ENCODE results near the gene WDFY3.

WDFY3 gene

GRCh38 chr4:84738622-84739021 is 227.9 kb downstream of the WDFY3 start:
- no peaks in the 10 kb centered on the region for H3K9me3 ChIP-seq (ENCODE audit: control insufficient read depth, low read length)
- no peak for DNase-seq
- H3K27ac ChIP-seq (ENCODE audit: insufficient read depth, low read length, poor library complexity, severe bottlenecking), result no peak overlapping the region
- no peak overlapping the region for H3K4me3 ChIP-seq (ENCODE audit: insufficient read depth, low read depth, low read length, poor library complexity, severe bottlenecking)
- no peaks in the 10 kb centered on the region for H3K36me3 ChIP-seq (ENCODE audit: control insufficient read depth, insufficient read depth, low read length)
- H3K27me3 ChIP-seq (replicated peaks; ENCODE audit: control insufficient read depth, insufficient read depth, low read length, poor library complexity, severe bottlenecking), result no peaks in the 10 kb centered on the region
- no peaks in the 10 kb centered on the region for H3K4me1 ChIP-seq (ENCODE audit: control insufficient read depth, insufficient read depth, low read length, poor library complexity, severe bottlenecking)

- H3K4me1 ChIP-seq (ENCODE audit: control insufficient read depth, insufficient read depth, low read length, poor library complexity, severe bottlenecking), result no peaks in the 10 kb centered on the region
- H3K27me3 ChIP-seq (replicated peaks; ENCODE audit: control insufficient read depth, insufficient read depth, low read length, poor library complexity, severe bottlenecking), result no peaks in the 10 kb centered on the region
- H3K4me3 ChIP-seq (ENCODE audit: insufficient read depth, low read depth, low read length, poor library complexity, severe bottlenecking), result no peak overlapping the region
- DNase-seq, result no peak
- H3K9me3 ChIP-seq (ENCODE audit: control insufficient read depth, low read length), result no peaks in the 10 kb centered on the region
- H3K27ac ChIP-seq (ENCODE audit: insufficient read depth, low read length, poor library complexity, severe bottlenecking), result no peak overlapping the region
- H3K36me3 ChIP-seq (ENCODE audit: control insufficient read depth, insufficient read depth, low read length), result no peaks in the 10 kb centered on the region
These were observed 228.8 kb downstream of the WDFY3 start for GRCh38 chr4:84737656-84738055.

GRCh38 chr4:84734037-84734436 is 232.5 kb downstream of the WDFY3 start:
- no peak for DNase-seq
- no peaks in the 10 kb centered on the region for H3K36me3 ChIP-seq (ENCODE audit: control insufficient read depth, insufficient read depth, low read length)
- no peak overlapping the region for H3K27ac ChIP-seq (ENCODE audit: insufficient read depth, low read length, poor library complexity, severe bottlenecking)
- H3K4me3 ChIP-seq (ENCODE audit: insufficient read depth, low read depth, low read length, poor library complexity, severe bottlenecking), result no peak overlapping the region
- H3K27me3 ChIP-seq (replicated peaks; ENCODE audit: control insufficient read depth, insufficient read depth, low read length, poor library complexity, severe bottlenecking), result no peaks in the 10 kb centered on the region
- no peaks in the 10 kb centered on the region for H3K4me1 ChIP-seq (ENCODE audit: control insufficient read depth, insufficient read depth, low read length, poor library complexity, severe bottlenecking)
- no peaks in the 10 kb centered on the region for H3K9me3 ChIP-seq (ENCODE audit: control insufficient read depth, low read length)

- H3K4me1 ChIP-seq (ENCODE audit: control insufficient read depth, insufficient read depth, low read length, poor library complexity, severe bottlenecking), result no peaks in the 10 kb centered on the region
- H3K36me3 ChIP-seq (ENCODE audit: control insufficient read depth, insufficient read depth, low read length), result no peaks in the 10 kb centered on the region
- no peaks in the 10 kb centered on the region for H3K9me3 ChIP-seq (ENCODE audit: control insufficient read depth, low read length)
- no peaks in the 10 kb centered on the region for H3K27me3 ChIP-seq (replicated peaks; ENCODE audit: control insufficient read depth, insufficient read depth, low read length, poor library complexity, severe bottlenecking)
- H3K4me3 ChIP-seq (ENCODE audit: insufficient read depth, low read depth, low read length, poor library complexity, severe bottlenecking), result no peak overlapping the region
- no peak overlapping the region for H3K27ac ChIP-seq (ENCODE audit: insufficient read depth, low read length, poor library complexity, severe bottlenecking)
- DNase-seq, result no peak
These were observed 233.0 kb downstream of the WDFY3 start for GRCh38 chr4:84733343-84734033.

GRCh38 chr4:84730375-84730774 is 236.1 kb downstream of the WDFY3 start:
- H3K4me3 ChIP-seq (ENCODE audit: insufficient read depth, low read depth, low read length, poor library complexity, severe bottlenecking), result no peak overlapping the region
- H3K27ac ChIP-seq (ENCODE audit: insufficient read depth, low read length, poor library complexity, severe bottlenecking), result no peak overlapping the region
- H3K4me1 ChIP-seq (ENCODE audit: control insufficient read depth, insufficient read depth, low read length, poor library complexity, severe bottlenecking), result peaks cover 5% of the 10 kb centered on the region
- no peaks in the 10 kb centered on the region for H3K9me3 ChIP-seq (ENCODE audit: control insufficient read depth, low read length)
- no peaks in the 10 kb centered on the region for H3K27me3 ChIP-seq (replicated peaks; ENCODE audit: control insufficient read depth, insufficient read depth, low read length, poor library complexity, severe bottlenecking)
- DNase-seq, result no peak
- H3K36me3 ChIP-seq (ENCODE audit: control insufficient read depth, insufficient read depth, low read length), result no peaks in the 10 kb centered on the region

- DNase-seq, result no peak
- no peak overlapping the region for H3K27ac ChIP-seq (ENCODE audit: insufficient read depth, low read length, poor library complexity, severe bottlenecking)
- no peaks in the 10 kb centered on the region for H3K36me3 ChIP-seq (ENCODE audit: control insufficient read depth, insufficient read depth, low read length)
- no peaks in the 10 kb centered on the region for H3K27me3 ChIP-seq (replicated peaks; ENCODE audit: control insufficient read depth, insufficient read depth, low read length, poor library complexity, severe bottlenecking)
- H3K9me3 ChIP-seq (ENCODE audit: control insufficient read depth, low read length), result no peaks in the 10 kb centered on the region
- peaks cover 5% of the 10 kb centered on the region for H3K4me1 ChIP-seq (ENCODE audit: control insufficient read depth, insufficient read depth, low read length, poor library complexity, severe bottlenecking)
- H3K4me3 ChIP-seq (ENCODE audit: insufficient read depth, low read depth, low read length, poor library complexity, severe bottlenecking), result no peak overlapping the region
These were observed 239.0 kb downstream of the WDFY3 start for GRCh38 chr4:84727491-84727890.

GRCh38 chr4:84726356-84726755 is 240.1 kb downstream of the WDFY3 start:
- H3K27me3 ChIP-seq (replicated peaks; ENCODE audit: control insufficient read depth, insufficient read depth, low read length, poor library complexity, severe bottlenecking), result no peaks in the 10 kb centered on the region
- H3K4me3 ChIP-seq (ENCODE audit: insufficient read depth, low read depth, low read length, poor library complexity, severe bottlenecking), result no peak overlapping the region
- no peak for DNase-seq
- peaks cover 5% of the 10 kb centered on the region for H3K4me1 ChIP-seq (ENCODE audit: control insufficient read depth, insufficient read depth, low read length, poor library complexity, severe bottlenecking)
- H3K9me3 ChIP-seq (ENCODE audit: control insufficient read depth, low read length), result no peaks in the 10 kb centered on the region
- H3K36me3 ChIP-seq (ENCODE audit: control insufficient read depth, insufficient read depth, low read length), result no peaks in the 10 kb centered on the region
- H3K27ac ChIP-seq (ENCODE audit: insufficient read depth, low read length, poor library complexity, severe bottlenecking), result no peak overlapping the region

GRCh38 chr4:84722720-84723119 is 243.8 kb downstream of the WDFY3 start:
- DNase-seq, result no peak
- H3K36me3 ChIP-seq (ENCODE audit: control insufficient read depth, insufficient read depth, low read length), result no peaks in the 10 kb centered on the region
- no peak overlapping the region for H3K27ac ChIP-seq (ENCODE audit: insufficient read depth, low read length, poor library complexity, severe bottlenecking)
- no peaks in the 10 kb centered on the region for H3K27me3 ChIP-seq (replicated peaks; ENCODE audit: control insufficient read depth, insufficient read depth, low read length, poor library complexity, severe bottlenecking)
- H3K4me1 ChIP-seq (ENCODE audit: control insufficient read depth, insufficient read depth, low read length, poor library complexity, severe bottlenecking), result peaks cover 5% of the 10 kb centered on the region
- no peak overlapping the region for H3K4me3 ChIP-seq (ENCODE audit: insufficient read depth, low read depth, low read length, poor library complexity, severe bottlenecking)
- H3K9me3 ChIP-seq (ENCODE audit: control insufficient read depth, low read length), result no peaks in the 10 kb centered on the region

- no peaks in the 10 kb centered on the region for H3K4me1 ChIP-seq (ENCODE audit: control insufficient read depth, insufficient read depth, low read length, poor library complexity, severe bottlenecking)
- H3K9me3 ChIP-seq (ENCODE audit: control insufficient read depth, low read length), result no peaks in the 10 kb centered on the region
- no peak for DNase-seq
- H3K27me3 ChIP-seq (replicated peaks; ENCODE audit: control insufficient read depth, insufficient read depth, low read length, poor library complexity, severe bottlenecking), result no peaks in the 10 kb centered on the region
- no peaks in the 10 kb centered on the region for H3K36me3 ChIP-seq (ENCODE audit: control insufficient read depth, insufficient read depth, low read length)
- no peak overlapping the region for H3K4me3 ChIP-seq (ENCODE audit: insufficient read depth, low read depth, low read length, poor library complexity, severe bottlenecking)
- no peak overlapping the region for H3K27ac ChIP-seq (ENCODE audit: insufficient read depth, low read length, poor library complexity, severe bottlenecking)
These were observed 247.4 kb downstream of the WDFY3 start for GRCh38 chr4:84719115-84719514.

GRCh38 chr4:84718699-84719098 is 247.8 kb downstream of the WDFY3 start:
- Histone ChIP-seq H3K36me3 (ENCODE audit: control insufficient read depth, insufficient read depth, low read length) (no peaks in the 10 kb centered on the region), H3K9me3 (ENCODE audit: control insufficient read depth, low read length) (no peaks in the 10 kb centered on the region), H3K27me3 (replicated peaks; ENCODE audit: control insufficient read depth, insufficient read depth, low read length, poor library complexity, severe bottlenecking) (no peaks in the 10 kb centered on the region), H3K4me3 (ENCODE audit: insufficient read depth, low read depth, low read length, poor library complexity, severe bottlenecking) (no peak overlapping the region), H3K27ac (ENCODE audit: insufficient read depth, low read length, poor library complexity, severe bottlenecking) (no peak overlapping the region), H3K4me1 (ENCODE audit: control insufficient read depth, insufficient read depth, low read length, poor library complexity, severe bottlenecking) (no peaks in the 10 kb centered on the region)
- DNase-seq, result no peak
